H1 (cell line): ENCODE measurements around the gene OR1I1. TPM values are rescaled to one million over a fixed set of nuclear protein-coding genes. Genes with fewer than 3 reads are reported as not detected.

Experiments
- CTCF ChIA-PET: fragments of 300-600 bp; sonication (Branson Sonifier 250); formaldehyde crosslinking; loops from one replicate; lab custom pipeline; 2021; ENCODE audit not compliant: partially characterized antibody; lab: Charles Lee
- POLR2A ChIA-PET: fragments of 300-600 bp; sonication (Branson Sonifier 250); formaldehyde crosslinking; loops from one replicate; lab custom pipeline; 2021; ENCODE audit warnings: inconsistent platforms; ENCODE audit not compliant: partially characterized antibody; lab: Charles Lee
- DNase-seq, 2 experiments: peaks; one replicate each; pipeline versions ENCODE4 v3.0.0 to v3.0.0-alpha.2; 2010 to 2022; ENCODE audit warnings: low spot score in 2 of 2, low read depth in 1 of 2, mixed read lengths in 1 of 2
- FAIRE-seq: peaks from 2 replicates; lab custom pipeline; 2011; peaks lifted over from hg19 to GRCh38; lab: Jason Lieb, UNC
- H2AFZ ChIP-seq: 2 replicates; pipeline ENCODE4 v1.8.1; 2012; ENCODE audit warnings: low read length, inconsistent platforms
- H2AK5ac ChIP-seq: 2 replicates; pipeline ENCODE4 v1.6.1; 2013; ENCODE audit warnings: low read depth, low read length
- H2BK120ac ChIP-seq: replicated peaks from 2 replicates; pipeline ENCODE3; 2013; ENCODE audit warnings: low read depth, low read length, inconsistent platforms
- H2BK12ac ChIP-seq: 2 replicates; pipeline ENCODE4 v1.6.1; 2013; ENCODE audit warnings: low read depth, low read length
- H2BK15ac ChIP-seq: 2 replicates; pipeline ENCODE4 v1.6.1; 2013; ENCODE audit warnings: low read length
- H2BK20ac ChIP-seq: 2 replicates; pipeline ENCODE4 v1.6.1; 2013; ENCODE audit warnings: low read length
- H2BK5ac ChIP-seq: 2 replicates; pipeline ENCODE4 v1.6.1; 2013; ENCODE audit warnings: low read depth, low read length
- H3K14ac ChIP-seq: 2 replicates; pipeline ENCODE4 v1.6.1; 2013; ENCODE audit warnings: inconsistent platforms; ENCODE audit not compliant: insufficient read length
- H3K18ac ChIP-seq: 2 replicates; pipeline ENCODE4 v1.6.1; 2013; ENCODE audit warnings: low read length; ENCODE audit errors: extremely low read depth
- H3K23ac ChIP-seq: 2 replicates; pipeline ENCODE4 v1.6.1; 2013; ENCODE audit warnings: inconsistent platforms; ENCODE audit not compliant: insufficient read length
- H3K23me2 ChIP-seq: 2 replicates; pipeline ENCODE4 v1.6.1; 2013; ENCODE audit warnings: low read depth, low read length
- H3K27ac ChIP-seq: 2 replicates; pipeline ENCODE4 v1.6.1; 2011; ENCODE audit warnings: low read depth, low read length, inconsistent platforms
- H3K27me3 ChIP-seq, 4 experiments: replicated peaks in 1 of 4; 1 replicate in 1 of 4; 2 replicates in 3 of 4; pipeline versions ENCODE4 v1.6.1 to v1.8.1; 2011 to 2013; ENCODE audit warnings: low read length in 3 of 4, mild to moderate bottlenecking in 3 of 4, inconsistent platforms in 2 of 4, mixed read lengths in 2 of 4, moderate library complexity in 1 of 4; ENCODE audit not compliant: control insufficient read depth in 3 of 4, insufficient read depth in 3 of 4; ENCODE audit errors: extremely low read depth in 1 of 4
- H3K36me3 ChIP-seq, 4 experiments: 2 replicates each; pipeline versions ENCODE4 v1.6.1 to v1.8.1; 2011 to 2013; ENCODE audit warnings: mild to moderate bottlenecking in 4 of 4, low read length in 3 of 4, moderate library complexity in 2 of 4, control low read depth in 1 of 4, inconsistent platforms in 1 of 4; ENCODE audit not compliant: insufficient read depth in 4 of 4, control insufficient read depth in 2 of 4
- H3K4ac ChIP-seq: replicated peaks from 2 replicates; pipeline ENCODE3; 2013; ENCODE audit warnings: low read length, low read depth, mixed read lengths, inconsistent platforms; ENCODE audit not compliant: insufficient read length
- H3K4me1 ChIP-seq, 4 experiments: replicated peaks in 1 of 4; 1 replicate in 1 of 4; 2 replicates in 3 of 4; pipeline versions ENCODE4 v1.6.1 to v1.8.1; 2011 to 2013; ENCODE audit warnings: low read length in 3 of 4, inconsistent platforms in 2 of 4, mixed read lengths in 1 of 4; ENCODE audit not compliant: insufficient read depth in 4 of 4, control insufficient read depth in 3 of 4
- H3K4me2 ChIP-seq, 2 experiments: 2 replicates each; pipeline versions ENCODE4 v1.6.1 to v1.8.1; 2011 to 2013; ENCODE audit warnings: low read depth in 2 of 2, low read length in 2 of 2, control low read depth in 1 of 2, inconsistent platforms in 1 of 2, mild to moderate bottlenecking in 1 of 2; ENCODE audit not compliant: insufficient read depth in 1 of 2
- H3K4me3 ChIP-seq, 4 experiments: fragments of 200-600, 300-600 bp in 1 of 4; sonication (generic), shearing (Covaris generic), sonication (Bioruptor Twin) in 1 of 4; 2 replicates each; pipeline versions ENCODE4 v1.5.1 to v1.8.1; 2011 to 2016; ENCODE audit warnings: low read length in 4 of 4, low read depth in 3 of 4, control low read depth in 2 of 4, inconsistent platforms in 2 of 4, mild to moderate bottlenecking in 2 of 4, mixed read lengths in 1 of 4, moderate library complexity in 1 of 4; ENCODE audit not compliant: insufficient read depth in 2 of 4; ENCODE audit errors: extremely low read depth in 1 of 4
- H3K56ac ChIP-seq: replicated peaks from 2 replicates; pipeline ENCODE3; 2013; ENCODE audit warnings: low read depth, mild to moderate bottlenecking, mixed read lengths, low read length, inconsistent platforms; ENCODE audit not compliant: insufficient read length
- H3K79me1 ChIP-seq: 2 replicates; pipeline ENCODE4 v1.6.1; 2013; ENCODE audit warnings: low read depth, low read length, control low read depth
- H3K79me2 ChIP-seq, 2 experiments: 2 replicates each; pipeline versions ENCODE4 v1.6.1 to v1.8.1; 2012 to 2013; ENCODE audit warnings: low read length in 2 of 2, mild to moderate bottlenecking in 2 of 2, inconsistent platforms in 1 of 2; ENCODE audit not compliant: insufficient read depth in 2 of 2, control insufficient read depth in 1 of 2
- H3K9ac ChIP-seq, 4 experiments: replicated peaks in 1 of 4; 1 replicate in 1 of 4; 2 replicates in 3 of 4; pipeline versions ENCODE4 v1.6.1 to v1.8.1; 2011 to 2013; ENCODE audit warnings: low read depth in 3 of 4, low read length in 3 of 4, control low read depth in 2 of 4, mild to moderate bottlenecking in 2 of 4, moderate library complexity in 2 of 4, inconsistent platforms in 1 of 4; ENCODE audit errors: extremely low read depth in 1 of 4
- H3K9me3 ChIP-seq, 2 experiments: 2 replicates each; pipeline versions ENCODE4 v1.6.1 to v1.8.1; 2012 to 2013; ENCODE audit warnings: mild to moderate bottlenecking in 2 of 2, moderate library complexity in 2 of 2, control low read depth in 1 of 2, inconsistent platforms in 1 of 2, low read depth in 1 of 2, low read length in 1 of 2, mixed read lengths in 1 of 2; ENCODE audit not compliant: insufficient read depth in 2 of 2
- H4K20me1 ChIP-seq, 2 experiments: replicated peaks in 1 of 2; 2 replicates each; pipeline versions ENCODE3 to v1.8.1; 2011 to 2013; ENCODE audit warnings: inconsistent platforms in 2 of 2, low read length in 2 of 2, mild to moderate bottlenecking in 1 of 2; ENCODE audit not compliant: insufficient read depth in 2 of 2, control insufficient read depth in 1 of 2
- H4K5ac ChIP-seq: 2 replicates; pipeline ENCODE4 v1.6.1; 2013; ENCODE audit warnings: low read length, low read depth, mixed read lengths, inconsistent platforms; ENCODE audit not compliant: insufficient read length
- H4K8ac ChIP-seq: 2 replicates; pipeline ENCODE4 v1.8.0; 2013; ENCODE audit warnings: mild to moderate bottlenecking, moderate library complexity, low read length, inconsistent platforms; ENCODE audit not compliant: insufficient read depth; ENCODE audit errors: extremely low read depth
- H4K91ac ChIP-seq: replicated peaks from 2 replicates; pipeline ENCODE3; 2013; ENCODE audit warnings: low read length, mixed read lengths, inconsistent platforms; ENCODE audit not compliant: insufficient read length
- BCL11A ChIP-seq, 2 experiments: IDR thresholded peaks; one replicate each; pipeline ENCODE4 v1.6.1; 2011; ENCODE audit warnings: low read depth in 2 of 2, low read length in 2 of 2, mild to moderate bottlenecking in 2 of 2
- GTF2F1 ChIP-seq: IDR thresholded peaks from 2 replicates; pipeline ENCODE4 v1.6.1; 2012; ENCODE audit warnings: low read depth, low read length, improper control_type of control experiment, borderline replicate concordance
- HDAC6 ChIP-seq: IDR thresholded peaks from one replicate; pipeline ENCODE4 v1.7.1; 2012; ENCODE audit warnings: low read depth, mild to moderate bottlenecking, inconsistent platforms, low read length, moderate library complexity
- JUN ChIP-seq: IDR thresholded peaks from 2 replicates; pipeline ENCODE4 v1.6.1; 2011; ENCODE audit warnings: low read depth, mild to moderate bottlenecking, improper control_type of control experiment, low read length
- KDM5A ChIP-seq: fragments of 200-600 bp; IDR thresholded peaks from 2 replicates; pipeline ENCODE4 v1.7.1; 2012; ENCODE audit warnings: mild to moderate bottlenecking, low read length, inconsistent platforms, mixed read lengths
- MAFK ChIP-seq: IDR thresholded peaks from 2 replicates; pipeline ENCODE4 v1.6.1; 2012; ENCODE audit warnings: low read depth, mild to moderate bottlenecking, improper control_type of control experiment, low read length
- POLR2A ChIP-seq, 2 experiments: IDR thresholded peaks; 1 replicate in 1 of 2; 2 replicates in 1 of 2; pipeline ENCODE4 v1.6.1; 2011; ENCODE audit warnings: low read depth in 2 of 2, low read length in 2 of 2, mild to moderate bottlenecking in 2 of 2; ENCODE audit errors: control extremely low read depth in 1 of 2
- SIRT6 ChIP-seq: IDR thresholded peaks from one replicate; pipeline ENCODE4 v1.7.1; 2012; ENCODE audit warnings: low read length, inconsistent platforms
- SP2 ChIP-seq: IDR thresholded peaks from 2 replicates; pipeline ENCODE4 v1.6.1; 2012; ENCODE audit warnings: mild to moderate bottlenecking, low read length, inconsistent platforms
- WGBS, 2 experiments: shearing (Covaris generic) in 1 of 2; methylation state at CpG; one replicate each; pipeline versions ENCODE4 v1.1.6 to v1.1.7; 2013 to 2015; ENCODE audit warnings: low lambda C conversion rate in 2 of 2, mixed read lengths in 2 of 2, inconsistent platforms in 1 of 2, low coverage in 1 of 2, missing lambda C conversion rate in 1 of 2; ENCODE audit not compliant: insufficient replicate concordance in 2 of 2, insufficient coverage in 1 of 2, insufficient read length in 1 of 2; ENCODE audit errors: extremely low coverage in 1 of 2, missing lambda C conversion rate in 1 of 2; 5-methylcytosine and 5-hydroxymethylcytosine counted together
- polyA plus RNA-seq, 7 experiments: library from polyadenylated mRNA; depleted of rRNA in 3 of 7; stranded (reverse) in 5 of 7; unstranded in 2 of 7; fragments of >200 nt in 5 of 7; fragments of 200-250 nt in 2 of 7; gene quantifications; 1 replicate in 5 of 7; 2 replicates in 1 of 7; 4 replicates in 1 of 7; pipeline versions ENCODE4 v1.2.1 to v1.2.3, GENCODE V29; 2011 to 2013; ENCODE audit warnings: missing spikeins in 2 of 7, mixed read lengths in 2 of 7
- total RNA-seq: library from RNA; stranded (reverse); fragmentation: NEBNext Ultra II Directional; extraction: Animal tissue kit (Norgen Biotek cat#: 25700); gene quantifications from 2 replicates; pipeline ENCODE4 v1.2.1, GENCODE V29; 2021
- TF ChIP-seq, protein P1 (sequence below): IDR thresholded peaks from 2 replicates; pipeline ENCODE4 v1.6.1; 2011; ENCODE audit warnings: low read depth, mild to moderate bottlenecking, low read length; ENCODE audit not compliant: insufficient read depth
- TF ChIP-seq, protein P2 (sequence below): IDR thresholded peaks from 2 replicates; pipeline ENCODE4 v1.6.1; 2012; ENCODE audit warnings: inconsistent platforms

The OR1I1 gene
- total and polyA plus RNA-seq, 2 of the 8 experiments (the other 6 are each of a cell fraction or from before 2014, with no cell fraction given), result not detected

- peak overlapping the region; percentile 53; the same call in 1 of the 2 replicates for H3K27ac ChIP-seq
- no peaks in the 10 kb centered on the region for H3K27me3 ChIP-seq
- peaks cover 13% of the 10 kb centered on the region for H3K23me2 ChIP-seq
- 56% methylated on average over 9 of the region's 10 CpGs; no CpG with 5 or more reads in 1 of the 2 experiments for WGBS, 2 experiments
- ChIA-PET CTCF (interaction anchor here (1.0 to 3.2 kb wide), 6 partner anchors 8 to 91 kb away, joined by 3 to 16 read pairs (median 3); no protein-coding TSS in a partner anchor), POLR2A (interaction anchor here (1.1 to 6.0 kb wide), 7 partner anchors 9 to 311 kb away, joined by 3 to 52 read pairs (median 5); a partner anchor contains a TSS)
- H3K4me1 ChIP-seq, result peaks cover 4 to 10% (median 6%) of the 10 kb centered on the region in 4 experiments
- H2AK5ac ChIP-seq, result peak overlapping the region; percentile 86; the same call in 1 of the 2 replicates
- peaks cover 11 to 41% (median 26%) of the 10 kb centered on the region in 4 experiments; a peak in 7 of 8 replicates for H3K36me3 ChIP-seq
- H4K8ac ChIP-seq, result no peak overlapping the region
- peak overlapping the region; percentile 62 for H3K56ac ChIP-seq
- peak overlapping the region; percentile 58 for H4K91ac ChIP-seq
- peaks cover 4 to 14% of the 10 kb centered on the region in 2 experiments; a peak in 3 of 4 replicates for H3K9me3 ChIP-seq
- peak overlapping the region; percentile 59 to 96 (median 66) for H3K4me3 ChIP-seq
- H2BK12ac ChIP-seq, result peak overlapping the region; percentile 84; the same call in 1 of the 2 replicates
- H3K18ac ChIP-seq, result peak overlapping the region; percentile 48
- H3K9ac ChIP-seq, result peak overlapping the region in 2 of 4 experiments; percentile 16 to 26; a peak in 2 of 7 replicates
- peak overlapping the region; percentile 82 to 89 for H3K4me2 ChIP-seq
- H3K79me2 ChIP-seq, result peaks cover 0 to 11% of the 10 kb centered on the region in 2 experiments; a peak in 2 of 4 replicates
- no peak overlapping the region for H3K4ac ChIP-seq
- peak overlapping the region; percentile 93 for H2BK5ac ChIP-seq
- no peak for DNase-seq
- no peak overlapping the region for H2BK120ac ChIP-seq
- no peak overlapping the region for H2AFZ ChIP-seq
- H4K5ac ChIP-seq, result peak overlapping the region; percentile 39
- no peak overlapping the region; the same call in 1 of the 2 replicates for H2BK20ac ChIP-seq
- H2BK15ac ChIP-seq, result peak overlapping the region; percentile 61; the same call in 1 of the 2 replicates
- FAIRE-seq, result no peak
- no peak overlapping the region for H3K23ac ChIP-seq
- no peak overlapping the region for H3K14ac ChIP-seq
- H3K79me1 ChIP-seq, result no peaks in the 10 kb centered on the region; the same call in 1 of the 2 replicates
- H4K20me1 ChIP-seq, result peaks cover 0 to 2% of the 10 kb centered on the region in 2 experiments
- TF ChIP-seq JUN (no peak), GTF2F1 (no peak), MAFK (no peak), SP2 (no peak), KDM5A (no peak), POLR2A (IDR thresholded peaks at IDR 0.05; ENCODE audit: control extremely low read depth in 1 of 2, low read depth in 2 of 2, low read length in 2 of 2) (no peak), BCL11A (IDR thresholded peaks at IDR 0.05; ENCODE audit: low read depth in 2 of 2, low read length in 2 of 2) (no peak), SIRT6 (no peak), HDAC6 (no peak)
- TF ChIP-seq, protein P1, sequence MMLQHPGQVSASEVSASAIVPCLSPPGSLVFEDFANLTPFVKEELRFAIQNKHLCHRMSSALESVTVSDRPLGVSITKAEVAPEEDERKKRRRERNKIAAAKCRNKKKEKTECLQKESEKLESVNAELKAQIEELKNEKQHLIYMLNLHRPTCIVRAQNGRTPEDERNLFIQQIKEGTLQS, result no peak
- TF ChIP-seq, protein P2, sequence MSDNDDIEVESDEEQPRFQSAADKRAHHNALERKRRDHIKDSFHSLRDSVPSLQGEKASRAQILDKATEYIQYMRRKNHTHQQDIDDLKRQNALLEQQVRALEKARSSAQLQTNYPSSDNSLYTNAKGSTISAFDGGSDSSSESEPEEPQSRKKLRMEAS, result no peak
These were observed 26.3 kb downstream of the OR1I1 start for GRCh38 chr19:15108145-15108844.
